ENCODE results near the gene ATP1A4.
A peak's percentile ranks its signal among the peaks of the same experiment; 100 is the strongest.

The ATP1A4 gene

GRCh38 chr1:160112357-160112756, 39.0 kb upstream of the ATP1A4 start:
- TF ChIP-seq ZNF791 (tag by site-specific recombination; IDR thresholded peaks at IDR 0.05) (no peak), ZFHX2 (tag by site-specific recombination; conservative IDR thresholded peaks at IDR 0.05) (peak; percentile 34; the same call in 1 of the 2 replicates)
- H3K27ac ChIP-seq (ENCODE audit: extremely low read depth, low read depth, low read length) = no peak overlapping the region

GRCh38 chr1:160113407-160113806, 38.0 kb upstream of the ATP1A4 start:
- H3K36me3 ChIP-seq (ENCODE audit: control insufficient read depth in 2 of 2, insufficient read depth in 1 of 2, low read length in 2 of 2) = no peaks in the 10 kb centered on the region
- POLR2A ChIA-PET = no interaction called here
- no peak overlapping the region for H3K4me3 ChIP-seq (ENCODE audit: low read depth, low read length)
- no peak overlapping the region for H3K27ac ChIP-seq (ENCODE audit: extremely low read depth, low read depth, low read length)
- TF ChIP-seq ZNF121 (tag by site-specific recombination; IDR thresholded peaks at IDR 0.05) = no peak
- no peak for TF ChIP-seq ZIC2 (tag by site-specific recombination; IDR thresholded peaks at IDR 0.05)
- TF ChIP-seq ZNF280C (tag by site-specific recombination; IDR thresholded peaks at IDR 0.05) = no peak
- TF ChIP-seq ZNF2 (tag by site-specific recombination; IDR thresholded peaks at IDR 0.05) = no peak
- TF ChIP-seq ATF2 (tag by site-specific recombination; IDR thresholded peaks at IDR 0.05; ENCODE audit: low read depth) = no peak
- TF ChIP-seq ZNF146 (tag by site-specific recombination; IDR thresholded peaks at IDR 0.05) = no peak
- no peaks in the 10 kb centered on the region for H3K9me3 ChIP-seq (ENCODE audit: control insufficient read depth, insufficient read depth, low read depth, low read length)
- CTCF ChIA-PET = interaction anchor here (0.5 to 0.6 kb wide), 2 partner anchors 35 to 177 kb away, joined by 3 to 5 read pairs; no protein-coding TSS in a partner anchor
- H3K4me1 ChIP-seq (ENCODE audit: control insufficient read depth, insufficient read depth, low read length) = no peaks in the 10 kb centered on the region

More at GRCh38 chr1:160112357-160112756, 39.0 kb upstream of the ATP1A4 start:
- POLR2A ChIA-PET = no interaction called here
- no peaks in the 10 kb centered on the region for H3K36me3 ChIP-seq (ENCODE audit: control insufficient read depth in 2 of 2, insufficient read depth in 1 of 2, low read length in 2 of 2)
- no peak overlapping the region for H3K4me3 ChIP-seq (ENCODE audit: low read depth, low read length)
- H3K9me3 ChIP-seq (ENCODE audit: control insufficient read depth, insufficient read depth, low read depth, low read length) = no peaks in the 10 kb centered on the region
- H3K4me1 ChIP-seq (ENCODE audit: control insufficient read depth, insufficient read depth, low read length) = no peaks in the 10 kb centered on the region
- CTCF ChIA-PET = interaction anchor here (0.5 to 1.2 kb wide), 4 partner anchors 10 to 176 kb away, joined by 3 to 9 read pairs (median 3); no protein-coding TSS in a partner anchor

- no peak overlapping the region for H3K27ac ChIP-seq (ENCODE audit: extremely low read depth, low read depth, low read length)
- ChIA-PET POLR2A (no interaction called here), CTCF (interaction anchor here (0.5 to 1.5 kb wide), 2 partner anchors 10 to 176 kb away, joined by 3 to 4 read pairs; no protein-coding TSS in a partner anchor)
- no peak overlapping the region for H3K4me3 ChIP-seq (ENCODE audit: low read depth, low read length)
- TF ChIP-seq ZNF600 (tag by site-specific recombination; IDR thresholded peaks at IDR 0.05) (no peak), ZNF830 (tag by site-specific recombination; IDR thresholded peaks at IDR 0.05; ENCODE audit: low read depth) (no peak), ZNF354C (tag by site-specific recombination; IDR thresholded peaks at IDR 0.05; ENCODE audit: borderline replicate concordance, low read depth) (no peak), ZNF785 (tag by site-specific recombination; IDR thresholded peaks at IDR 0.05) (no peak), ZBTB11 (tag by site-specific recombination; conservative IDR thresholded peaks at IDR 0.05; ENCODE audit: low read depth) (no peak), ZEB2 (tag by site-specific recombination; IDR thresholded peaks at IDR 0.05) (no peak), ZSCAN18 (tag by site-specific recombination; IDR thresholded peaks at IDR 0.05) (no peak), GLIS2 (tag by site-specific recombination; IDR thresholded peaks at IDR 0.05) (no peak)
- H3K36me3 ChIP-seq (ENCODE audit: control insufficient read depth in 2 of 2, insufficient read depth in 1 of 2, low read length in 2 of 2) = no peaks in the 10 kb centered on the region
- H3K4me1 ChIP-seq (ENCODE audit: control insufficient read depth, insufficient read depth, low read length) = no peaks in the 10 kb centered on the region
- H3K9me3 ChIP-seq (ENCODE audit: control insufficient read depth, insufficient read depth, low read depth, low read length) = no peaks in the 10 kb centered on the region
These were observed 37.3 kb upstream of the ATP1A4 start for GRCh38 chr1:160114085-160114484.
